HCT116 (cell line): ENCODE measurements around the gene MXRA7. TPM values are rescaled to one million over a fixed set of nuclear protein-coding genes. Genes with fewer than 3 reads are reported as not detected.
"Not testable (repeated sequence)": the region's sequence is repeated elsewhere in the genome, so short reads cannot be mapped to it uniquely, and the experiment has no call there.

ENCODE experiments used
- ATAC-seq: fragments of 200-7000 bp; cut with Tn5 transposase; 2 replicates; pipeline ENCODE4 v1.9.1; 2020; ENCODE audit warnings: mild to moderate bottlenecking, moderate library complexity
- BruUV-seq: library from RNA; stranded (reverse); fragments of 400-500 nt; replicated peaks from 2 replicates; lab custom pipeline; 2021; lab: Mats Ljungman, UMichigan
- CTCF ChIA-PET: fragments of 300-600 bp; sonication (Branson Sonifier 250); formaldehyde crosslinking; loops from one replicate; lab custom pipeline; 2021; ENCODE audit warnings: antibody characterized with exemption; lab: Charles Lee
- POLR2A ChIA-PET: fragments of 300-600, 350-600 bp; sonication (Branson Sonifier 250); formaldehyde crosslinking; loops from one replicate; lab custom pipeline; 2021; ENCODE audit warnings: antibody characterized with exemption; lab: Charles Lee
- RAD21 ChIA-PET, 2 experiments: fragments of 300-600 bp; sonication (Branson Sonifier 250); formaldehyde crosslinking; loops; one replicate each; lab custom pipeline; 2023; ENCODE audit warnings: low total read pairs in 2 of 2; ENCODE audit not compliant: uncharacterized antibody in 2 of 2, unreplicated experiment in 2 of 2, low non-redundant PET in 1 of 2; lab: Charles Lee
- DNase-seq: peaks from one replicate; pipeline ENCODE4 v3.0.0-alpha.2; 2010; ENCODE audit warnings: low read depth, low spot score
- H2AFZ ChIP-seq: fragments of 200-600 bp; shearing (Covaris generic), sonication (generic); 2 replicates; pipeline ENCODE4 v1.6.1; 2017; ENCODE audit warnings: low read depth, mixed run types, mixed read lengths, antibody characterized with exemption, low read length; ENCODE audit not compliant: poor library complexity, severe bottlenecking
- H3K27ac ChIP-seq: 2 replicates; pipeline ENCODE4 v1.5.1; 2012; ENCODE audit warnings: low read depth, low read length
- H3K27me3 ChIP-seq: fragments of 200-600 bp; sonication (generic); 2 replicates; pipeline ENCODE4 v1.6.1; 2016; ENCODE audit warnings: mixed run types, low read length, mixed read lengths; ENCODE audit not compliant: insufficient read depth
- H3K36me3 ChIP-seq, 2 experiments: fragments of 200-500 bp in 1 of 2; fragments of 200-600 bp in 1 of 2; sonication (Bioruptor generic) in 1 of 2; sonication (generic) in 1 of 2; 2 replicates each; pipeline versions ENCODE4 v1.5.1 to v1.6.1; 2014 to 2016; ENCODE audit warnings: low read length in 2 of 2, inconsistent platforms in 1 of 2, mixed read lengths in 1 of 2, mixed run types in 1 of 2; ENCODE audit not compliant: insufficient read depth in 2 of 2, control insufficient read depth in 1 of 2
- H3K4me1 ChIP-seq, 2 experiments: fragments of 200-600 bp in 1 of 2; sonication (generic) in 1 of 2; 2 replicates each; pipeline versions ENCODE4 v1.5.1 to v1.6.1; 2012 to 2017; ENCODE audit warnings: low read length in 2 of 2, inconsistent platforms in 1 of 2, mild to moderate bottlenecking in 1 of 2, mixed read lengths in 1 of 2, mixed run types in 1 of 2, moderate library complexity in 1 of 2; ENCODE audit not compliant: insufficient read depth in 2 of 2, control insufficient read depth in 1 of 2
- H3K4me2 ChIP-seq: fragments of 200-600 bp; sonication (generic); 2 replicates; pipeline ENCODE4 v1.6.1; 2017; ENCODE audit warnings: mixed run types, low read length, mixed read lengths
- H3K4me3 ChIP-seq, 2 experiments: fragments of 200-600 bp in 1 of 2; sonication (generic) in 1 of 2; replicated peaks in 1 of 2; 2 replicates each; pipeline ENCODE4 v1.5.1; 2011 to 2016; ENCODE audit warnings: low read length in 2 of 2, control low read depth in 1 of 2, low read depth in 1 of 2, mild to moderate bottlenecking in 1 of 2, mixed read lengths in 1 of 2, mixed run types in 1 of 2
- H3K79me2 ChIP-seq: fragments of 200-600 bp; sonication (generic); 2 replicates; pipeline ENCODE4 v1.6.1; 2017; ENCODE audit warnings: mild to moderate bottlenecking, mixed run types, low read length, moderate library complexity, mixed read lengths; ENCODE audit not compliant: insufficient read depth
- H3K9ac ChIP-seq: fragments of 200-600 bp; sonication (generic); 2 replicates; pipeline ENCODE4 v1.6.1; 2016; ENCODE audit warnings: low read length, mixed read lengths
- H3K9me2 ChIP-seq: fragments of 200-600 bp; sonication (generic), shearing (Covaris generic); 2 replicates; pipeline ENCODE4 v1.6.1; 2017; ENCODE audit warnings: mixed run types, mild to moderate bottlenecking, moderate library complexity; ENCODE audit not compliant: insufficient read depth
- H3K9me3 ChIP-seq, 2 experiments: fragments of 200-500 bp in 1 of 2; fragments of 200-600 bp in 1 of 2; sonication (Bioruptor generic) in 1 of 2; sonication (generic) in 1 of 2; 2 replicates each; pipeline ENCODE4 v1.6.1; 2014 to 2017; ENCODE audit warnings: low read length in 2 of 2, mixed read lengths in 2 of 2, inconsistent platforms in 1 of 2, low read depth in 1 of 2, mild to moderate bottlenecking in 1 of 2, mixed run types in 1 of 2, moderate library complexity in 1 of 2; ENCODE audit not compliant: control insufficient read depth in 1 of 2, insufficient read depth in 1 of 2
- H4K20me1 ChIP-seq: fragments of 200-600 bp; sonication (generic), shearing (Covaris generic); 2 replicates; pipeline ENCODE4 v1.6.1; 2017; ENCODE audit warnings: mixed run types, mild to moderate bottlenecking, moderate library complexity; ENCODE audit not compliant: insufficient read depth
- ATF3 ChIP-seq: IDR thresholded peaks from 2 replicates; pipeline ENCODE4 v1.6.1; 2012
- CEBPB ChIP-seq: IDR thresholded peaks from 2 replicates; pipeline ENCODE4 v1.6.1; 2012; ENCODE audit warnings: low read depth
- CTCF ChIP-seq, 3 experiments: fragments of 200-600 bp in 1 of 3; sonication (generic) in 1 of 3; IDR thresholded peaks in 2 of 3; conservative IDR thresholded peaks in 1 of 3; 2 replicates each; pipeline ENCODE4 v1.5.1; 2012 to 2017; ENCODE audit warnings: low read depth in 2 of 3, low read length in 2 of 3, antibody characterized with exemption in 1 of 3, borderline replicate concordance in 1 of 3, control low read depth in 1 of 3, mild to moderate bottlenecking in 1 of 3, mixed read lengths in 1 of 3, mixed run types in 1 of 3, moderate library complexity in 1 of 3; ENCODE audit not compliant: insufficient read depth in 1 of 3
- EGR1 ChIP-seq: IDR thresholded peaks from 2 replicates; pipeline ENCODE4 v1.6.1; 2012; ENCODE audit warnings: low read depth
- ELF1 ChIP-seq: IDR thresholded peaks from 2 replicates; pipeline ENCODE4 v1.6.1; 2012; ENCODE audit warnings: low read depth, borderline replicate concordance
- EZH2phosphoT487 ChIP-seq: fragments of 200-600 bp; IDR thresholded peaks from 2 replicates; pipeline ENCODE4 v1.6.1; 2018; ENCODE audit warnings: antibody characterized with exemption, borderline replicate concordance
- MAX ChIP-seq: IDR thresholded peaks from 2 replicates; pipeline ENCODE4 v1.6.1; 2012
- POLR2A ChIP-seq: IDR thresholded peaks from 2 replicates; pipeline ENCODE4 v1.7.0; 2011; ENCODE audit warnings: borderline replicate concordance; ENCODE audit not compliant: insufficient read depth, insufficient read length; ENCODE audit errors: extremely low read depth
- POLR2AphosphoS5 ChIP-seq: IDR thresholded peaks from 2 replicates; pipeline ENCODE4 v1.6.1; 2011; ENCODE audit warnings: mild to moderate bottlenecking, low read depth, low read length, moderate library complexity
- RAD21 ChIP-seq: IDR thresholded peaks from 2 replicates; pipeline ENCODE4 v1.6.1; 2012; ENCODE audit warnings: low read depth, mild to moderate bottlenecking
- SIN3A ChIP-seq: IDR thresholded peaks from 2 replicates; pipeline ENCODE4 v1.6.1; 2012; ENCODE audit warnings: low read depth
- SP1 ChIP-seq: IDR thresholded peaks from 2 replicates; pipeline ENCODE4 v1.6.1; 2012; ENCODE audit warnings: low read depth
- SRF ChIP-seq: IDR thresholded peaks from 2 replicates; pipeline ENCODE4 v1.6.1; 2012; ENCODE audit warnings: low read depth
- YY1 ChIP-seq: IDR thresholded peaks from 2 replicates; pipeline ENCODE4 v1.6.1; 2011; ENCODE audit warnings: low read length, low read depth, moderate library complexity, mild to moderate bottlenecking; ENCODE audit not compliant: insufficient replicate concordance; ENCODE audit errors: extremely low read depth
- ZBTB33 ChIP-seq: IDR thresholded peaks from 2 replicates; pipeline ENCODE4 v1.6.1; 2011; ENCODE audit warnings: mild to moderate bottlenecking, low read length, moderate library complexity; ENCODE audit not compliant: insufficient replicate concordance; ENCODE audit errors: extremely low read depth
- ZFX ChIP-seq: fragments of 450-650 bp; IDR thresholded peaks from 2 replicates; pipeline ENCODE4 v1.6.1; 2017
- ZNF274 ChIP-seq: fragments of 200-500 bp; sonication (Bioruptor generic); IDR thresholded peaks from 2 replicates; pipeline ENCODE4 v1.6.1; 2014; ENCODE audit warnings: mild to moderate bottlenecking, low read depth, low read length, inconsistent platforms
- intact Hi-C: fragments of 100-400 bp; cut with micrococcal nuclease; formaldehyde crosslinking; loops from 2 replicates; pipeline ENCODE4 v1.10.0; 2022
- total RNA-seq: library from RNA; stranded (reverse); gene quantifications from one replicate; pipeline ENCODE4 v1.2.1, GENCODE V29; 2021; ENCODE audit not compliant: unreplicated experiment

The MXRA7 gene
- total RNA-seq, 1 experiment from 2014 or later = 57.1 TPM

- H3K27me3 ChIP-seq, BruUV-seq, H3K9ac ChIP-seq, RAD21 ChIA-PET, H3K27ac ChIP-seq, DNase-seq, H3K9me3 ChIP-seq, CTCF ChIA-PET, POLR2A ChIA-PET, H3K9me2 ChIP-seq, H3K4me2 ChIP-seq, intact Hi-C loops, H2AFZ ChIP-seq, H3K4me3 ChIP-seq, ATAC-seq: not testable (repeated sequence)
- peaks cover 16 to 26% of the 10 kb centered on the region in 2 experiments for H3K4me1 ChIP-seq
- peaks cover 17 to 25% of the 10 kb centered on the region in 2 experiments for H3K36me3 ChIP-seq
- peaks cover 17% of the 10 kb centered on the region for H4K20me1 ChIP-seq
- peaks cover 25% of the 10 kb centered on the region for H3K79me2 ChIP-seq
These were observed 28.9 kb upstream of the MXRA7 start for GRCh38 chr17:76739568-76740115.

GRCh38 chr17:76738468-76738850 is 27.7 kb upstream of the MXRA7 start:
- intact Hi-C loops = no loop called here
- BruUV-seq = TSS peak; percentile 51
- peaks cover 29 to 34% of the 10 kb centered on the region in 2 experiments for H3K36me3 ChIP-seq
- peak overlapping the region; percentile 30 for H2AFZ ChIP-seq
- H3K9me3 ChIP-seq = no peaks in the 10 kb centered on the region
- DNase-seq (no peak), ATAC-seq (no peak)
- H3K27ac ChIP-seq = peak overlapping the region; percentile 92; the same call in 1 of the 2 replicates
- H3K9ac ChIP-seq = peak overlapping the region; percentile 97
- peak overlapping the region; percentile 71 to 91 for H3K4me3 ChIP-seq
- no peaks in the 10 kb centered on the region for H3K9me2 ChIP-seq
- H3K27me3 ChIP-seq = no peaks in the 10 kb centered on the region
- H3K4me2 ChIP-seq = peak overlapping the region; percentile 94
- H3K4me1 ChIP-seq = peaks cover 16 to 32% of the 10 kb centered on the region in 2 experiments
- CTCF ChIA-PET = interaction anchor here (1.7 kb wide), 1 partner anchor 11 kb away, joined by 6 read pairs; no protein-coding TSS in a partner anchor
- POLR2A ChIA-PET = interaction anchor here (1.1 to 3.7 kb wide), 4 partner anchors 11 to 69 kb away, joined by 3 to 27 read pairs (median 4); partner anchors contain the start of genes JMJD6 and METTL23
- peaks cover 37% of the 10 kb centered on the region for H3K79me2 ChIP-seq
- peaks cover 29% of the 10 kb centered on the region for H4K20me1 ChIP-seq
- RAD21 ChIA-PET = no interaction called here
- TF ChIP-seq ZNF274 (no peak), SRF (no peak), POLR2AphosphoS5 (no peak), SP1 (no peak), CTCF (IDR thresholded peaks at IDR 0.05 in 2 of 3, conservative IDR thresholded peaks at IDR 0.05 in 1 of 3; ENCODE audit: borderline replicate concordance in 1 of 3, insufficient read depth in 1 of 3, low read depth in 2 of 3, low read length in 2 of 3) (no peak), ZBTB33 (no peak), SIN3A (no peak), EZH2phosphoT487 (no peak), EGR1 (no peak), ATF3 (no peak), YY1 (no peak), POLR2A (no peak), MAX (no peak), ELF1 (no peak), ZFX (no peak), RAD21 (no peak), CEBPB (no peak)
